ENCODE results near the gene PTPN12.

DNA sequence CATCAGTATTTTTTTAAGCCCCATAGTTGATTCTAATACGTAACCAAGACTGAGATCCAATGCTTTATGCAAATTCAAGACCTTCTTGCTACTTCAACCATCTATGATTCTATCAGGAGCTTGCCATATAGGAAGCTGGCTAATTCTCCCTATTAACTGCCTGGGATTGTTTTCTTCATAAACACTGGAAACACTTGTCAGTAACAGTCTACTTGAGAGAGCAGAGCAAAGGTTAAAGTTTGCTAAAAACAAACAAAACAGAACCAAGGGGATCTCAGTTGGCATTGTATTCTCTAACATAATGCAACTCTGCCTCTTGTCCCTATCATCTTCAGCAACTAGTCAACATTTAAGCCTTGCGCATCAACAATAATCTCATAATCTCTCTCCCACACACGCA is 21.0 kb upstream of the PTPN12 start:
- TF ChIP-seq, protein P1, sequence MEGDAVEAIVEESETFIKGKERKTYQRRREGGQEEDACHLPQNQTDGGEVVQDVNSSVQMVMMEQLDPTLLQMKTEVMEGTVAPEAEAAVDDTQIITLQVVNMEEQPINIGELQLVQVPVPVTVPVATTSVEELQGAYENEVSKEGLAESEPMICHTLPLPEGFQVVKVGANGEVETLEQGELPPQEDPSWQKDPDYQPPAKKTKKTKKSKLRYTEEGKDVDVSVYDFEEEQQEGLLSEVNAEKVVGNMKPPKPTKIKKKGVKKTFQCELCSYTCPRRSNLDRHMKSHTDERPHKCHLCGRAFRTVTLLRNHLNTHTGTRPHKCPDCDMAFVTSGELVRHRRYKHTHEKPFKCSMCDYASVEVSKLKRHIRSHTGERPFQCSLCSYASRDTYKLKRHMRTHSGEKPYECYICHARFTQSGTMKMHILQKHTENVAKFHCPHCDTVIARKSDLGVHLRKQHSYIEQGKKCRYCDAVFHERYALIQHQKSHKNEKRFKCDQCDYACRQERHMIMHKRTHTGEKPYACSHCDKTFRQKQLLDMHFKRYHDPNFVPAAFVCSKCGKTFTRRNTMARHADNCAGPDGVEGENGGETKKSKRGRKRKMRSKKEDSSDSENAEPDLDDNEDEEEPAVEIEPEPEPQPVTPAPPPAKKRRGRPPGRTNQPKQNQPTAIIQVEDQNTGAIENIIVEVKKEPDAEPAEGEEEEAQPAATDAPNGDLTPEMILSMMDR (IDR thresholded peaks at IDR 0.05; ENCODE audit: insufficient read depth, low read length), result no peak
- TF ChIP-seq GABPA (IDR thresholded peaks at IDR 0.05; ENCODE audit: low read depth), result no peak
- no peak for TF ChIP-seq POLR2AphosphoS5 (IDR thresholded peaks at IDR 0.05; ENCODE audit: low read depth)
- TF ChIP-seq, protein P2, sequence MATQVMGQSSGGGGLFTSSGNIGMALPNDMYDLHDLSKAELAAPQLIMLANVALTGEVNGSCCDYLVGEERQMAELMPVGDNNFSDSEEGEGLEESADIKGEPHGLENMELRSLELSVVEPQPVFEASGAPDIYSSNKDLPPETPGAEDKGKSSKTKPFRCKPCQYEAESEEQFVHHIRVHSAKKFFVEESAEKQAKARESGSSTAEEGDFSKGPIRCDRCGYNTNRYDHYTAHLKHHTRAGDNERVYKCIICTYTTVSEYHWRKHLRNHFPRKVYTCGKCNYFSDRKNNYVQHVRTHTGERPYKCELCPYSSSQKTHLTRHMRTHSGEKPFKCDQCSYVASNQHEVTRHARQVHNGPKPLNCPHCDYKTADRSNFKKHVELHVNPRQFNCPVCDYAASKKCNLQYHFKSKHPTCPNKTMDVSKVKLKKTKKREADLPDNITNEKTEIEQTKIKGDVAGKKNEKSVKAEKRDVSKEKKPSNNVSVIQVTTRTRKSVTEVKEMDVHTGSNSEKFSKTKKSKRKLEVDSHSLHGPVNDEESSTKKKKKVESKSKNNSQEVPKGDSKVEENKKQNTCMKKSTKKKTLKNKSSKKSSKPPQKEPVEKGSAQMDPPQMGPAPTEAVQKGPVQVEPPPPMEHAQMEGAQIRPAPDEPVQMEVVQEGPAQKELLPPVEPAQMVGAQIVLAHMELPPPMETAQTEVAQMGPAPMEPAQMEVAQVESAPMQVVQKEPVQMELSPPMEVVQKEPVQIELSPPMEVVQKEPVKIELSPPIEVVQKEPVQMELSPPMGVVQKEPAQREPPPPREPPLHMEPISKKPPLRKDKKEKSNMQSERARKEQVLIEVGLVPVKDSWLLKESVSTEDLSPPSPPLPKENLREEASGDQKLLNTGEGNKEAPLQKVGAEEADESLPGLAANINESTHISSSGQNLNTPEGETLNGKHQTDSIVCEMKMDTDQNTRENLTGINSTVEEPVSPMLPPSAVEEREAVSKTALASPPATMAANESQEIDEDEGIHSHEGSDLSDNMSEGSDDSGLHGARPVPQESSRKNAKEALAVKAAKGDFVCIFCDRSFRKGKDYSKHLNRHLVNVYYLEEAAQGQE (IDR thresholded peaks at IDR 0.05; ENCODE audit: insufficient replicate concordance, low read depth), result no peak
- TF ChIP-seq SPI1 (IDR thresholded peaks at IDR 0.05; ENCODE audit: borderline replicate concordance, low read depth), result no peak
